Neural progenitor cell (in vitro differentiated cells): ENCODE measurements around the gene KRTAP1-3. TPM values are rescaled to one million over a fixed set of nuclear protein-coding genes. Genes with fewer than 3 reads are reported as not detected.

Source experiments
- DNase-seq: peaks from one replicate; pipeline ENCODE4 v3.0.0-alpha.2; 2016; ENCODE audit warnings: low spot score
- H2AFZ ChIP-seq: fragments of 200-600 bp; sonication (generic); replicated peaks from 2 replicates; pipeline ENCODE4 v1.6.1; 2016; ENCODE audit warnings: antibody characterized with exemption
- H3F3A ChIP-seq: fragments of 200-600 bp; sonication (generic); 2 replicates; pipeline ENCODE4 v1.6.1; 2016; ENCODE audit warnings: antibody characterized with exemption, low read depth
- H3K27ac ChIP-seq: fragments of 200-600 bp; sonication (generic); 2 replicates; pipeline ENCODE4 v1.5.1; 2016; ENCODE audit warnings: mild to moderate bottlenecking
- H3K27me3 ChIP-seq: fragments of 200-600 bp; sonication (generic); 2 replicates; pipeline ENCODE4 v1.6.1; 2016; ENCODE audit warnings: mild to moderate bottlenecking, moderate library complexity
- H3K36me3 ChIP-seq: fragments of 200-600 bp; sonication (generic); 2 replicates; pipeline ENCODE4 v1.5.1; 2016
- H3K4me1 ChIP-seq: fragments of 200-600 bp; sonication (generic); 2 replicates; pipeline ENCODE4 v1.6.1; 2016; ENCODE audit warnings: mixed run types
- H3K4me2 ChIP-seq: fragments of 200-600 bp; sonication (generic); 2 replicates; pipeline ENCODE4 v1.6.1; 2016
- H3K4me3 ChIP-seq: fragments of 200-600 bp; sonication (generic); 2 replicates; pipeline ENCODE4 v1.5.1; 2016
- H3K79me2 ChIP-seq: fragments of 200-600 bp; sonication (generic); 2 replicates; pipeline ENCODE4 v1.6.1; 2016; ENCODE audit warnings: low read depth
- H3K9ac ChIP-seq: fragments of 200-600 bp; sonication (generic); 2 replicates; pipeline ENCODE4 v1.6.1; 2016
- H3K9me3 ChIP-seq: fragments of 200-600 bp; sonication (generic); 2 replicates; pipeline ENCODE4 v1.5.1; 2016; ENCODE audit warnings: low read depth
- H4K20me1 ChIP-seq: fragments of 200-600 bp; sonication (generic); 2 replicates; pipeline ENCODE4 v1.6.1; 2016; ENCODE audit warnings: low read depth
- H3K27ac Mint-ChIP-seq: 3 replicates; pipeline ENCODE4 v1.8.0; 2021; ENCODE audit warnings: mixed read lengths
- H3K27me3 Mint-ChIP-seq: 2 replicates; pipeline ENCODE4 v1.8.0; 2022; ENCODE audit warnings: low read depth, mild to moderate bottlenecking, inconsistent platforms, moderate library complexity, mixed read lengths; ENCODE audit not compliant: insufficient read depth
- H3K36me3 Mint-ChIP-seq: 3 replicates; pipeline ENCODE4 v1.8.0; 2021; ENCODE audit warnings: mixed read lengths
- H3K4me1 Mint-ChIP-seq: 3 replicates; pipeline ENCODE4 v1.8.0; 2021; ENCODE audit warnings: mixed read lengths
- H3K4me3 Mint-ChIP-seq: 3 replicates; pipeline ENCODE4 v1.8.0; 2021; ENCODE audit warnings: mild to moderate bottlenecking, moderate library complexity, mixed read lengths
- H3K9me3 Mint-ChIP-seq: 3 replicates; pipeline ENCODE4 v1.8.0; 2020; ENCODE audit warnings: mixed read lengths
- CTCF ChIP-seq: fragments of 200-600 bp; sonication (generic); IDR thresholded peaks from 2 replicates; pipeline ENCODE4 v1.5.1; 2017; ENCODE audit warnings: antibody characterized with exemption, mild to moderate bottlenecking
- EZH2 ChIP-seq: fragments of 200-600 bp; sonication (generic); IDR thresholded peaks from 2 replicates; pipeline ENCODE4 v1.6.1; 2017; ENCODE audit warnings: antibody characterized with exemption, mild to moderate bottlenecking, moderate library complexity
- EZH2phosphoT487 ChIP-seq: fragments of 200-600 bp; sonication (generic); IDR thresholded peaks from 2 replicates; pipeline ENCODE4 v1.6.1; 2017; ENCODE audit warnings: antibody characterized with exemption
- total RNA-seq: library from RNA; depleted of rRNA; stranded (reverse); fragments of >200 nt; gene quantifications from 2 replicates; pipeline ENCODE4 v1.2.3, GENCODE V29; 2015; ENCODE audit warnings: low replicate concordance

The KRTAP1-3 gene
- total RNA-seq, 1 donor from 2014 or later = not detected

- H3K9me3 ChIP-seq = no peaks in the 10 kb centered on the region
- no peaks in the 10 kb centered on the region for H3F3A ChIP-seq
- H2AFZ ChIP-seq = no peak overlapping the region
- Mint-ChIP-seq H3K36me3 (no peaks in the 10 kb centered on the region), H3K9me3 (no peaks in the 10 kb centered on the region), H3K27me3 (no peaks in the 10 kb centered on the region), H3K27ac (no peak overlapping the region), H3K4me3 (no peak overlapping the region), H3K4me1 (no peaks in the 10 kb centered on the region)
- H3K4me1 ChIP-seq = no peaks in the 10 kb centered on the region
- H3K4me2 ChIP-seq = no peak overlapping the region
- TF ChIP-seq EZH2phosphoT487 = no peak
- no peak for TF ChIP-seq EZH2
- TF ChIP-seq CTCF = no peak
- H3K27me3 ChIP-seq = no peaks in the 10 kb centered on the region
- DNase-seq = no peak
- H3K9ac ChIP-seq = no peak overlapping the region
- H4K20me1 ChIP-seq = no peaks in the 10 kb centered on the region
- no peaks in the 10 kb centered on the region for H3K36me3 ChIP-seq
- H3K27ac ChIP-seq = no peak overlapping the region
- H3K4me3 ChIP-seq = no peak overlapping the region
- no peaks in the 10 kb centered on the region for H3K79me2 ChIP-seq
Measured at GRCh38 chr17:41076788-41077187, 42.1 kb upstream of the KRTAP1-3 start.

GRCh38 chr17:41073676-41074075 is 39.0 kb upstream of the KRTAP1-3 start:
- no peak overlapping the region for H3K27ac ChIP-seq

GRCh38 chr17:41071606-41072360 is 37.1 kb upstream of the KRTAP1-3 start:
- Mint-ChIP-seq H3K27me3 (no peaks in the 10 kb centered on the region), H3K27ac (no peak overlapping the region), H3K4me1 (no peaks in the 10 kb centered on the region), H3K9me3 (no peaks in the 10 kb centered on the region), H3K4me3 (no peak overlapping the region), H3K36me3 (no peaks in the 10 kb centered on the region)
- no peaks in the 10 kb centered on the region for H3K4me1 ChIP-seq
- no peak overlapping the region for H3K4me2 ChIP-seq
- H3F3A ChIP-seq = no peaks in the 10 kb centered on the region
- no peaks in the 10 kb centered on the region for H3K36me3 ChIP-seq
- H3K9me3 ChIP-seq = no peaks in the 10 kb centered on the region
- H3K4me3 ChIP-seq = no peak overlapping the region
- H2AFZ ChIP-seq = no peak overlapping the region
- no peaks in the 10 kb centered on the region for H3K27me3 ChIP-seq
- no peaks in the 10 kb centered on the region for H3K79me2 ChIP-seq
- no peaks in the 10 kb centered on the region for H4K20me1 ChIP-seq
- TF ChIP-seq CTCF (no peak), EZH2phosphoT487 (no peak), EZH2 (no peak)
- H3K27ac ChIP-seq = no peak overlapping the region
- H3K9ac ChIP-seq = no peak overlapping the region
- no peak for DNase-seq

More at GRCh38 chr17:41073676-41074075, 39.0 kb upstream of the KRTAP1-3 start:
- no peaks in the 10 kb centered on the region for H4K20me1 ChIP-seq
- H3K36me3 ChIP-seq = no peaks in the 10 kb centered on the region
- H3K27me3 ChIP-seq = no peaks in the 10 kb centered on the region
- Mint-ChIP-seq H3K4me3 (no peak overlapping the region), H3K9me3 (no peaks in the 10 kb centered on the region), H3K27me3 (no peaks in the 10 kb centered on the region), H3K4me1 (no peaks in the 10 kb centered on the region), H3K27ac (no peak overlapping the region), H3K36me3 (no peaks in the 10 kb centered on the region)
- no peaks in the 10 kb centered on the region for H3K79me2 ChIP-seq
- H3K4me1 ChIP-seq = no peaks in the 10 kb centered on the region
- H3K9ac ChIP-seq = no peak overlapping the region
- DNase-seq = no peak
- H3K9me3 ChIP-seq = no peaks in the 10 kb centered on the region
- no peak overlapping the region for H3K4me3 ChIP-seq
- H3K4me2 ChIP-seq = no peak overlapping the region
- no peaks in the 10 kb centered on the region for H3F3A ChIP-seq
- TF ChIP-seq CTCF = no peak
- no peak for TF ChIP-seq EZH2phosphoT487
- no peak for TF ChIP-seq EZH2
- H2AFZ ChIP-seq = no peak overlapping the region
